ENCODE measurements around the gene UBXN6.

UBXN6 gene

GRCh38 chr19:4471403-4472173 lies 14.0 kb upstream of the UBXN6 start:
- Histone ChIP-seq H3K36me3 (ENCODE audit: low read length) (no peaks in the 10 kb centered on the region), H4K20me1 (ENCODE audit: low read depth, low read length) (no peaks in the 10 kb centered on the region)
- no peak for TF ChIP-seq EZH2phosphoT487 (conservative IDR thresholded peaks at IDR 0.05; ENCODE audit: low read length)
- TF ChIP-seq, protein P1, sequence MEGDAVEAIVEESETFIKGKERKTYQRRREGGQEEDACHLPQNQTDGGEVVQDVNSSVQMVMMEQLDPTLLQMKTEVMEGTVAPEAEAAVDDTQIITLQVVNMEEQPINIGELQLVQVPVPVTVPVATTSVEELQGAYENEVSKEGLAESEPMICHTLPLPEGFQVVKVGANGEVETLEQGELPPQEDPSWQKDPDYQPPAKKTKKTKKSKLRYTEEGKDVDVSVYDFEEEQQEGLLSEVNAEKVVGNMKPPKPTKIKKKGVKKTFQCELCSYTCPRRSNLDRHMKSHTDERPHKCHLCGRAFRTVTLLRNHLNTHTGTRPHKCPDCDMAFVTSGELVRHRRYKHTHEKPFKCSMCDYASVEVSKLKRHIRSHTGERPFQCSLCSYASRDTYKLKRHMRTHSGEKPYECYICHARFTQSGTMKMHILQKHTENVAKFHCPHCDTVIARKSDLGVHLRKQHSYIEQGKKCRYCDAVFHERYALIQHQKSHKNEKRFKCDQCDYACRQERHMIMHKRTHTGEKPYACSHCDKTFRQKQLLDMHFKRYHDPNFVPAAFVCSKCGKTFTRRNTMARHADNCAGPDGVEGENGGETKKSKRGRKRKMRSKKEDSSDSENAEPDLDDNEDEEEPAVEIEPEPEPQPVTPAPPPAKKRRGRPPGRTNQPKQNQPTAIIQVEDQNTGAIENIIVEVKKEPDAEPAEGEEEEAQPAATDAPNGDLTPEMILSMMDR (IDR thresholded peaks at IDR 0.05; ENCODE audit: insufficient read depth, low read length, poor library complexity, severe bottlenecking) = no peak

GRCh38 chr19:4467835-4468234 lies 10.2 kb upstream of the UBXN6 start:
- no peak overlapping the region for H2AFZ ChIP-seq (ENCODE audit: low read depth, low read length, severe bottlenecking)
- no peak overlapping the region for H3K9ac ChIP-seq (ENCODE audit: low read length)
- H3F3A ChIP-seq (ENCODE audit: insufficient read depth) = no peaks in the 10 kb centered on the region
- H4K20me1 ChIP-seq (ENCODE audit: low read depth, low read length) = no peaks in the 10 kb centered on the region
- no peaks in the 10 kb centered on the region for H3K9me3 ChIP-seq (ENCODE audit: insufficient read depth, low read length)
- no peaks in the 10 kb centered on the region for H3K9me2 ChIP-seq (replicated peaks; ENCODE audit: insufficient read depth, low read length)
- H3K27me3 ChIP-seq (ENCODE audit: low read length) = no peaks in the 10 kb centered on the region
- H3K27ac ChIP-seq (ENCODE audit: low read depth, low read length) = no peak overlapping the region
- TF ChIP-seq EZH2phosphoT487 (conservative IDR thresholded peaks at IDR 0.05; ENCODE audit: low read length) = no peak
- TF ChIP-seq, protein P1 (IDR thresholded peaks at IDR 0.05; ENCODE audit: insufficient read depth, low read length, poor library complexity, severe bottlenecking) = no peak
- peaks cover 5% of the 10 kb centered on the region for H3K79me2 ChIP-seq (ENCODE audit: insufficient read depth, low read length)
- no peak overlapping the region for H3K4me3 ChIP-seq (ENCODE audit: insufficient read depth, low read length, poor library complexity, severe bottlenecking)
- H3K36me3 ChIP-seq (ENCODE audit: low read length) = no peaks in the 10 kb centered on the region
- no peak overlapping the region for H3K4me2 ChIP-seq (ENCODE audit: low read depth, low read length, poor library complexity, severe bottlenecking)

More at GRCh38 chr19:4471403-4472173, 14.0 kb upstream of the UBXN6 start:
- peak overlapping the region; percentile 61 for H3K4me2 ChIP-seq (ENCODE audit: low read depth, low read length, poor library complexity, severe bottlenecking)
- H3K9me2 ChIP-seq (replicated peaks; ENCODE audit: insufficient read depth, low read length) = no peaks in the 10 kb centered on the region
- H3K27ac ChIP-seq (ENCODE audit: low read depth, low read length) = peak overlapping the region; percentile 74
- no peaks in the 10 kb centered on the region for H3F3A ChIP-seq (ENCODE audit: insufficient read depth)
- H2AFZ ChIP-seq (ENCODE audit: low read depth, low read length, severe bottlenecking) = peak overlapping the region; percentile 62
- H3K79me2 ChIP-seq (ENCODE audit: insufficient read depth, low read length) = peaks cover 23% of the 10 kb centered on the region
- no peaks in the 10 kb centered on the region for H3K9me3 ChIP-seq (ENCODE audit: insufficient read depth, low read length)
- H3K9ac ChIP-seq (ENCODE audit: low read length) = peak overlapping the region; percentile 95
- peak overlapping the region; percentile 56 for H3K4me3 ChIP-seq (ENCODE audit: insufficient read depth, low read length, poor library complexity, severe bottlenecking)
- H3K27me3 ChIP-seq (ENCODE audit: low read length) = no peaks in the 10 kb centered on the region

GRCh38 chr19:4464815-4465581 lies 7.4 kb upstream of the UBXN6 start:
- TF ChIP-seq, protein P1 (IDR thresholded peaks at IDR 0.05; ENCODE audit: insufficient read depth, low read length, poor library complexity, severe bottlenecking) = no peak
- TF ChIP-seq EZH2phosphoT487 (conservative IDR thresholded peaks at IDR 0.05; ENCODE audit: low read length) = no peak
- no peaks in the 10 kb centered on the region for H3K27me3 ChIP-seq (ENCODE audit: low read length)
- no peaks in the 10 kb centered on the region for H3K36me3 ChIP-seq (ENCODE audit: low read length)
- H3K4me3 ChIP-seq (ENCODE audit: insufficient read depth, low read length, poor library complexity, severe bottlenecking) = no peak overlapping the region
- H3K4me2 ChIP-seq (ENCODE audit: low read depth, low read length, poor library complexity, severe bottlenecking) = no peak overlapping the region
- H3K9me2 ChIP-seq (replicated peaks; ENCODE audit: insufficient read depth, low read length) = no peaks in the 10 kb centered on the region
- no peaks in the 10 kb centered on the region for H3K79me2 ChIP-seq (ENCODE audit: insufficient read depth, low read length)
- H3F3A ChIP-seq (ENCODE audit: insufficient read depth) = no peaks in the 10 kb centered on the region
- no peaks in the 10 kb centered on the region for H3K9me3 ChIP-seq (ENCODE audit: insufficient read depth, low read length)
- H2AFZ ChIP-seq (ENCODE audit: low read depth, low read length, severe bottlenecking) = no peak overlapping the region
- no peaks in the 10 kb centered on the region for H4K20me1 ChIP-seq (ENCODE audit: low read depth, low read length)
- no peak overlapping the region for H3K9ac ChIP-seq (ENCODE audit: low read length)
- no peak overlapping the region for H3K27ac ChIP-seq (ENCODE audit: low read depth, low read length)
